Neural cell (in vitro differentiated cells): ENCODE measurements around the gene TSEN2. TPM values are rescaled to one million over a fixed set of nuclear protein-coding genes. Genes with fewer than 3 reads are reported as not detected.
"Not testable (repeated sequence)": the region's sequence is repeated elsewhere in the genome, so short reads cannot be mapped to it uniquely, and the experiment has no call there.

ENCODE experiments used
- H2AFZ ChIP-seq: fragments of 200-600, 300-800 bp; sonication (generic), shearing (Covaris generic); 2 replicates; pipeline ENCODE4 v1.6.0; 2014; ENCODE audit warnings: low read depth, mild to moderate bottlenecking, antibody characterized with exemption, low read length, moderate library complexity
- H3F3A ChIP-seq: fragments of 200-600 bp; shearing (Covaris generic); 2 replicates; pipeline ENCODE4 v1.6.1; 2016; ENCODE audit warnings: mild to moderate bottlenecking, moderate library complexity, mixed read lengths, antibody characterized with exemption, low read length; ENCODE audit not compliant: insufficient read depth, poor library complexity, severe bottlenecking
- H3K27ac ChIP-seq: fragments of 200-600, 300-800 bp; sonication (generic), shearing (Covaris generic); 2 replicates; pipeline ENCODE4 v1.5.1; 2014; ENCODE audit warnings: mild to moderate bottlenecking, low read length, moderate library complexity
- H3K27me3 ChIP-seq: fragments of 300-800, 200-600 bp; sonication (generic), shearing (Covaris generic); 2 replicates; pipeline ENCODE4 v1.6.0; 2014; ENCODE audit warnings: mild to moderate bottlenecking, low read depth, low read length, moderate library complexity; ENCODE audit not compliant: insufficient read depth
- H3K36me3 ChIP-seq: fragments of 300-800, 200-600 bp; sonication (generic), shearing (Covaris generic); 2 replicates; pipeline ENCODE4 v1.5.1; 2014; ENCODE audit warnings: mild to moderate bottlenecking, antibody characterized with exemption, low read length, moderate library complexity; ENCODE audit not compliant: insufficient read depth
- H3K4me2 ChIP-seq: fragments of 300-800, 200-600 bp; sonication (generic), shearing (Covaris generic); 2 replicates; pipeline ENCODE4 v1.6.0; 2014; ENCODE audit warnings: mild to moderate bottlenecking, low read length
- H3K4me3 ChIP-seq: fragments of 300-800, 200-600 bp; sonication (generic), shearing (Covaris generic); 2 replicates; pipeline ENCODE4 v1.5.1; 2014; ENCODE audit warnings: mild to moderate bottlenecking, low read length, moderate library complexity
- H3K79me2 ChIP-seq: fragments of 200-600 bp; shearing (Covaris generic); replicated peaks from 2 replicates; pipeline ENCODE4 v1.6.0; 2014; ENCODE audit warnings: mild to moderate bottlenecking, low read length, moderate library complexity; ENCODE audit not compliant: insufficient read depth
- H3K9ac ChIP-seq: fragments of 300-800, 200-600 bp; sonication (generic), shearing (Covaris generic); 2 replicates; pipeline ENCODE4 v1.6.1; 2016; ENCODE audit warnings: mild to moderate bottlenecking, low read length, mixed read lengths
- H3K9me2 ChIP-seq: fragments of 200-600 bp; shearing (Covaris generic); 2 replicates; pipeline ENCODE4 v1.6.1; 2016; ENCODE audit warnings: mild to moderate bottlenecking, low read length, mixed read lengths; ENCODE audit not compliant: insufficient read depth
- H3K9me3 ChIP-seq: fragments of 200-600, 300-800 bp; sonication (generic), shearing (Covaris generic); 2 replicates; pipeline ENCODE4 v1.6.1; 2016; ENCODE audit warnings: mild to moderate bottlenecking, mixed run types, low read length, moderate library complexity, mixed read lengths
- H4K20me1 ChIP-seq: fragments of 200-600 bp; shearing (Covaris generic); 2 replicates; pipeline ENCODE4 v1.6.1; 2016; ENCODE audit warnings: mild to moderate bottlenecking, mixed run types; ENCODE audit not compliant: insufficient read depth
- CTCF ChIP-seq: fragments of 450-650 bp; IDR thresholded peaks from 2 replicates; pipeline ENCODE4 v1.5.1; 2014; ENCODE audit warnings: antibody characterized with exemption, mild to moderate bottlenecking, moderate library complexity; ENCODE audit not compliant: poor library complexity, severe bottlenecking
- EP300 ChIP-seq: fragments of 450-650 bp; conservative IDR thresholded peaks from 2 replicates; pipeline ENCODE4 v1.6.1; 2014; ENCODE audit warnings: antibody characterized with exemption, mild to moderate bottlenecking, moderate library complexity; ENCODE audit not compliant: poor library complexity, severe bottlenecking
- EZH2 ChIP-seq: fragments of 200-600, 300-800 bp; shearing (Covaris generic), sonication (generic); IDR thresholded peaks from 2 replicates; pipeline ENCODE4 v1.6.1; 2014; ENCODE audit warnings: antibody characterized with exemption, low read length, borderline replicate concordance, mild to moderate bottlenecking; ENCODE audit not compliant: insufficient read depth, poor library complexity, severe bottlenecking
- MXI1 ChIP-seq: fragments of 450-650 bp; conservative IDR thresholded peaks from 2 replicates; pipeline ENCODE4 v1.6.1; 2014; ENCODE audit warnings: antibody characterized with exemption, mild to moderate bottlenecking; ENCODE audit not compliant: poor library complexity, severe bottlenecking
- POLR2AphosphoS5 ChIP-seq: IDR thresholded peaks from 2 replicates; pipeline ENCODE4 v1.6.1; 2012
- RAD21 ChIP-seq: fragments of 450-650 bp; conservative IDR thresholded peaks from 2 replicates; pipeline ENCODE4 v1.6.1; 2014; ENCODE audit warnings: antibody characterized with exemption, mild to moderate bottlenecking, moderate library complexity
- SMC3 ChIP-seq: fragments of 450-650 bp; conservative IDR thresholded peaks from 2 replicates; pipeline ENCODE4 v1.6.1; 2014; ENCODE audit warnings: antibody characterized with exemption, mild to moderate bottlenecking, moderate library complexity; ENCODE audit not compliant: poor library complexity
- TAF1 ChIP-seq: IDR thresholded peaks from 2 replicates; pipeline ENCODE4 v1.6.1; 2012; ENCODE audit warnings: low read depth
- polyA plus RNA-seq: library from polyadenylated mRNA; depleted of rRNA; stranded (reverse); fragments of >200 nt; gene quantifications from 2 replicates; pipeline ENCODE4 v1.2.3, GENCODE V29; 2014
- TF ChIP-seq, protein P1 (sequence below): IDR thresholded peaks from 2 replicates; pipeline ENCODE4 v1.6.1; 2012; ENCODE audit warnings: borderline replicate concordance

Gene TSEN2
- polyA plus RNA-seq, 1 donor from 2014 or later: 22.6 TPM

- Histone ChIP-seq H3K79me2 (no peaks in the 10 kb centered on the region), H3K36me3 (no peaks in the 10 kb centered on the region), H4K20me1 (no peaks in the 10 kb centered on the region), H3K4me3 (no peak overlapping the region), H3K4me2 (no peak overlapping the region), H3K27ac (no peak overlapping the region), H3K9ac (no peak overlapping the region), H2AFZ (no peak overlapping the region), H3F3A (no peaks in the 10 kb centered on the region), H3K9me3 (no peaks in the 10 kb centered on the region), H3K27me3 (no peaks in the 10 kb centered on the region), H3K9me2 (no peaks in the 10 kb centered on the region)
- no peak for TF ChIP-seq EP300
- no peak for TF ChIP-seq EZH2
- TF ChIP-seq MXI1: no peak
- no peak for TF ChIP-seq POLR2AphosphoS5
- TF ChIP-seq CTCF: no peak
- TF ChIP-seq, protein P1, sequence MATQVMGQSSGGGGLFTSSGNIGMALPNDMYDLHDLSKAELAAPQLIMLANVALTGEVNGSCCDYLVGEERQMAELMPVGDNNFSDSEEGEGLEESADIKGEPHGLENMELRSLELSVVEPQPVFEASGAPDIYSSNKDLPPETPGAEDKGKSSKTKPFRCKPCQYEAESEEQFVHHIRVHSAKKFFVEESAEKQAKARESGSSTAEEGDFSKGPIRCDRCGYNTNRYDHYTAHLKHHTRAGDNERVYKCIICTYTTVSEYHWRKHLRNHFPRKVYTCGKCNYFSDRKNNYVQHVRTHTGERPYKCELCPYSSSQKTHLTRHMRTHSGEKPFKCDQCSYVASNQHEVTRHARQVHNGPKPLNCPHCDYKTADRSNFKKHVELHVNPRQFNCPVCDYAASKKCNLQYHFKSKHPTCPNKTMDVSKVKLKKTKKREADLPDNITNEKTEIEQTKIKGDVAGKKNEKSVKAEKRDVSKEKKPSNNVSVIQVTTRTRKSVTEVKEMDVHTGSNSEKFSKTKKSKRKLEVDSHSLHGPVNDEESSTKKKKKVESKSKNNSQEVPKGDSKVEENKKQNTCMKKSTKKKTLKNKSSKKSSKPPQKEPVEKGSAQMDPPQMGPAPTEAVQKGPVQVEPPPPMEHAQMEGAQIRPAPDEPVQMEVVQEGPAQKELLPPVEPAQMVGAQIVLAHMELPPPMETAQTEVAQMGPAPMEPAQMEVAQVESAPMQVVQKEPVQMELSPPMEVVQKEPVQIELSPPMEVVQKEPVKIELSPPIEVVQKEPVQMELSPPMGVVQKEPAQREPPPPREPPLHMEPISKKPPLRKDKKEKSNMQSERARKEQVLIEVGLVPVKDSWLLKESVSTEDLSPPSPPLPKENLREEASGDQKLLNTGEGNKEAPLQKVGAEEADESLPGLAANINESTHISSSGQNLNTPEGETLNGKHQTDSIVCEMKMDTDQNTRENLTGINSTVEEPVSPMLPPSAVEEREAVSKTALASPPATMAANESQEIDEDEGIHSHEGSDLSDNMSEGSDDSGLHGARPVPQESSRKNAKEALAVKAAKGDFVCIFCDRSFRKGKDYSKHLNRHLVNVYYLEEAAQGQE: no peak
- no peak for TF ChIP-seq SMC3
- no peak for TF ChIP-seq TAF1
- no peak for TF ChIP-seq RAD21
Observed at GRCh38 chr3:12456441-12456840, 27.8 kb upstream of the TSEN2 start.

- not testable (repeated sequence) for H3K27me3 ChIP-seq, H3K27ac ChIP-seq, H4K20me1 ChIP-seq, H3K4me3 ChIP-seq, H3K4me2 ChIP-seq, H3K9ac ChIP-seq, H3F3A ChIP-seq, H3K9me3 ChIP-seq, H3K9me2 ChIP-seq, H3K79me2 ChIP-seq, H3K36me3 ChIP-seq, H2AFZ ChIP-seq
Observed at GRCh38 chr3:12457380-12457779, 26.9 kb upstream of the TSEN2 start.

DNA sequence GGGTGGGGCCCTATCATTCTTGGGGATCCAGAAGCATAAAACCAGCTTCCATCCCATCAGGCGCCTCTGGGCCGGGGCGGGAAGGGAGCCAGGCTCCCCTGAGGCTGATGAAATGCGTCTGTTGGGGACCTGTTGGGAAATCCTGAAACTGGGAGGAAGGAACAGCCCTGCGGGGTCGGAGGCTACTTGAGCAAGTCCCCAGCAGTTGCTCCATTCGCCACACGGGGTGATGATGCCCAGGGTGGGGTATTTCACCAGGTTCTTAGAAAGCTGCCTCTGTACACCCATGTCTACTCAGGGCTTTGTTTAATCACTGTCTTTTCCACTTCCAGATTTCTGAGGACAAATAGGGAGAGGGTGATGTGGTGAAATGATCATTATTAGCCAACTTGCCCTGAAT is 25.4 kb upstream of the TSEN2 start:
- Histone ChIP-seq H3F3A (no peaks in the 10 kb centered on the region), H3K79me2 (no peaks in the 10 kb centered on the region), H2AFZ (no peak overlapping the region), H3K4me3 (no peak overlapping the region), H3K9me2 (no peaks in the 10 kb centered on the region), H3K27ac (no peak overlapping the region), H3K9me3 (no peaks in the 10 kb centered on the region), H3K9ac (no peak overlapping the region), H4K20me1 (no peaks in the 10 kb centered on the region), H3K27me3 (no peaks in the 10 kb centered on the region), H3K36me3 (no peaks in the 10 kb centered on the region), H3K4me2 (no peak overlapping the region)
- TF ChIP-seq SMC3 (no peak), RAD21 (no peak), EZH2 (no peak), CTCF (no peak), EP300 (no peak), POLR2AphosphoS5 (no peak), TAF1 (no peak), MXI1 (no peak)
- TF ChIP-seq, protein P1: no peak
